Vagina (tissue), 2 donors: ENCODE data around the gene CHMP1A. TPM values are rescaled to one million over a fixed set of nuclear protein-coding genes. Genes with fewer than 3 reads are reported as not detected.
"Not testable (repeated sequence)": the region's sequence is repeated elsewhere in the genome, so short reads cannot be mapped to it uniquely, and the experiment has no call there.

Source experiments
- DNase-seq, 2 donors: peaks; one replicate each; pipeline ENCODE4 v3.0.0-alpha.2; 2017; ENCODE audit errors: extremely low spot score in 2 of 2
- H3K27ac ChIP-seq: fragments of 200-600 bp; sonication (generic); one replicate; pipeline ENCODE4 v1.5.1; 2019
- H3K27me3 ChIP-seq: fragments of 200-600 bp; sonication (generic); one replicate; pipeline ENCODE4 v1.5.1; 2019
- H3K36me3 ChIP-seq, 2 donors: fragments of 200-600 bp; sonication (generic); one replicate each; pipeline ENCODE4 v1.5.1; 2017 to 2019
- H3K4me1 ChIP-seq: fragments of 200-600 bp; sonication (generic); one replicate; pipeline ENCODE4 v1.5.1; 2019
- H3K4me3 ChIP-seq, 2 donors: fragments of 200-600 bp; sonication (generic); 1 replicate in 1 of 2; 2 replicates in 1 of 2; pipeline ENCODE4 v1.5.1; 2016 to 2019
- H3K9me3 ChIP-seq: fragments of 200-600 bp; sonication (generic); one replicate; pipeline ENCODE4 v1.5.1; 2019
- POLR2A ChIP-seq, 2 donors: fragments of 450-650 bp; IDR thresholded peaks; one replicate each; pipeline ENCODE4 v1.6.1; 2017; ENCODE audit warnings: antibody characterized with exemption in 2 of 2, mild to moderate bottlenecking in 2 of 2, moderate library complexity in 2 of 2
- POLR2AphosphoS5 ChIP-seq, 2 donors: sonication (generic); formaldehyde crosslinking; IDR thresholded peaks; one replicate each; pipeline ENCODE4 v1.9.0; 2017; ENCODE audit warnings: antibody characterized with exemption in 2 of 2, mild to moderate bottlenecking in 2 of 2, low read depth in 1 of 2; ENCODE audit not compliant: insufficient read depth in 1 of 2
- intact Hi-C: fragments of 100-400 bp; cut with DNase I; formaldehyde crosslinking; loops from one replicate; pipeline ENCODE4 v1.15.1; 2023
- total RNA-seq: library from RNA; depleted of rRNA; stranded (reverse); fragments of >200 nt; gene quantifications from one replicate; pipeline ENCODE4 v1.2.3, GENCODE V29; 2016
- TF ChIP-seq, protein P1 (sequence below), 3 experiments: fragments of 450-650 bp in 2 of 3; fragments of 200-600 bp in 1 of 3; sonication (generic) in 1 of 3; IDR thresholded peaks; one replicate each; pipeline ENCODE4 v1.5.1; 2017 to 2019; ENCODE audit warnings: antibody characterized with exemption in 3 of 3, mild to moderate bottlenecking in 2 of 3, moderate library complexity in 2 of 3

CHMP1A gene
- total RNA-seq, 1 donor from 2014 or later = 117 TPM

GRCh38 chr16:89670496-89671431 lies 13.3 kb upstream of the CHMP1A start:
- peaks cover 4% of the 10 kb centered on the region for H3K4me1 ChIP-seq
- H3K36me3 ChIP-seq = no peaks in the 10 kb centered on the region
- TF ChIP-seq POLR2A (IDR thresholded peaks at IDR 0.05) = no peak
- no peak for TF ChIP-seq POLR2AphosphoS5 (IDR thresholded peaks at IDR 0.05; ENCODE audit: insufficient read depth in 1 of 2, low read depth in 1 of 2)
- intact Hi-C loops = no loop called here
- no peak for DNase-seq
- H3K9me3 ChIP-seq = no peaks in the 10 kb centered on the region
- no peak overlapping the region for H3K27ac ChIP-seq
- no peaks in the 10 kb centered on the region for H3K27me3 ChIP-seq
- H3K4me3 ChIP-seq = no peak overlapping the region

DNA sequence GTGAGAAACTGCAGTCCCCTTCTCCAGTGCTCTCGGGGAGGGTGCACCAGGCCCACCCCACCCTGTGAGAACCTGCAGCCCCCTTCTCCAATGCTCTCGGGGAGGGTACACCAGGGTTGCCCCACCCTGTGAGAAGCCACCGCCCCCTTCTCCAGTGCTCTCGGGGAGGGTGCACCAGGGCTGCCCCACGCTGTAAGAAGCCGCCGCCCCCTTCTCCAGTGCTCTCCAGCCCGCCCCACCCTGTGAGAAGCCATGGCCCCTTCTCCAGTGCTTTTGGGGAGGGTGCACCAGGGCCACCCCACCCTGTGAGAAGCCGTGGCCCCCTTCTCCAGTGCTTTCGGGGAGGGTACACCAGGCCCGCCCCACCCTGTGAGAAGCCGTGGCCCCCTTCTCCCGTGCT lies 12.2 kb upstream of the CHMP1A start:
- Histone ChIP-seq H3K27me3 (no peaks in the 10 kb centered on the region), H3K4me3 (no peak overlapping the region), H3K36me3 (no peaks in the 10 kb centered on the region), H3K27ac (no peak overlapping the region), H3K4me1 (peaks cover 4% of the 10 kb centered on the region), H3K9me3 (no peaks in the 10 kb centered on the region)
- DNase-seq = no peak
- intact Hi-C loops = no loop called here
- TF ChIP-seq POLR2A (IDR thresholded peaks at IDR 0.05) (no peak), POLR2AphosphoS5 (IDR thresholded peaks at IDR 0.05; ENCODE audit: insufficient read depth in 1 of 2, low read depth in 1 of 2) (no peak)
- TF ChIP-seq, protein P1, sequence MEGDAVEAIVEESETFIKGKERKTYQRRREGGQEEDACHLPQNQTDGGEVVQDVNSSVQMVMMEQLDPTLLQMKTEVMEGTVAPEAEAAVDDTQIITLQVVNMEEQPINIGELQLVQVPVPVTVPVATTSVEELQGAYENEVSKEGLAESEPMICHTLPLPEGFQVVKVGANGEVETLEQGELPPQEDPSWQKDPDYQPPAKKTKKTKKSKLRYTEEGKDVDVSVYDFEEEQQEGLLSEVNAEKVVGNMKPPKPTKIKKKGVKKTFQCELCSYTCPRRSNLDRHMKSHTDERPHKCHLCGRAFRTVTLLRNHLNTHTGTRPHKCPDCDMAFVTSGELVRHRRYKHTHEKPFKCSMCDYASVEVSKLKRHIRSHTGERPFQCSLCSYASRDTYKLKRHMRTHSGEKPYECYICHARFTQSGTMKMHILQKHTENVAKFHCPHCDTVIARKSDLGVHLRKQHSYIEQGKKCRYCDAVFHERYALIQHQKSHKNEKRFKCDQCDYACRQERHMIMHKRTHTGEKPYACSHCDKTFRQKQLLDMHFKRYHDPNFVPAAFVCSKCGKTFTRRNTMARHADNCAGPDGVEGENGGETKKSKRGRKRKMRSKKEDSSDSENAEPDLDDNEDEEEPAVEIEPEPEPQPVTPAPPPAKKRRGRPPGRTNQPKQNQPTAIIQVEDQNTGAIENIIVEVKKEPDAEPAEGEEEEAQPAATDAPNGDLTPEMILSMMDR (IDR thresholded peaks at IDR 0.05) = no peak

DNA sequence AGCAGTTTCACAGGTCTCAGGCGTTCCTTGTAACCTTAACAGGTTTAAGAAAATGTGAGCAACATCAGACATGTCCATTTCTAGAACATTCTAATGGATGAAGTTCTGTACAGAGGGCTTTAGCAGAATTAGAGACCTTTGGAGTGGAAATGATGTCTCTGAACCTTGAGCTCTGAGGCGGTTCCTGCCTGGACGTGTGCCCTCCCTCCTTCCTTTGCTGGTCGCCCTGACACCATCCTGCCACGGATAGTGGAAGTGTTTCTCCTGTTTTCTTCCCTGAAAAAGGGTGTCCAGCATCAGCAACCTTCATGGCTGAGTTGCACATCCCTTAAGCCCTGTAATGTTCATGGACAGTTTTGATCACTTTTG lies 11.3 kb upstream of the CHMP1A start:
- DNase-seq = no peak
- intact Hi-C loops = no loop called here
- no peaks in the 10 kb centered on the region for H3K36me3 ChIP-seq
- H3K4me1 ChIP-seq = peaks cover 4% of the 10 kb centered on the region
- H3K27me3 ChIP-seq = no peaks in the 10 kb centered on the region
- no peak overlapping the region for H3K27ac ChIP-seq
- no peak for TF ChIP-seq POLR2A (IDR thresholded peaks at IDR 0.05)
- TF ChIP-seq, protein P1 (IDR thresholded peaks at IDR 0.05) = no peak
- no peak for TF ChIP-seq POLR2AphosphoS5 (IDR thresholded peaks at IDR 0.05; ENCODE audit: insufficient read depth in 1 of 2, low read depth in 1 of 2)
- no peak overlapping the region for H3K4me3 ChIP-seq
- no peaks in the 10 kb centered on the region for H3K9me3 ChIP-seq

DNA sequence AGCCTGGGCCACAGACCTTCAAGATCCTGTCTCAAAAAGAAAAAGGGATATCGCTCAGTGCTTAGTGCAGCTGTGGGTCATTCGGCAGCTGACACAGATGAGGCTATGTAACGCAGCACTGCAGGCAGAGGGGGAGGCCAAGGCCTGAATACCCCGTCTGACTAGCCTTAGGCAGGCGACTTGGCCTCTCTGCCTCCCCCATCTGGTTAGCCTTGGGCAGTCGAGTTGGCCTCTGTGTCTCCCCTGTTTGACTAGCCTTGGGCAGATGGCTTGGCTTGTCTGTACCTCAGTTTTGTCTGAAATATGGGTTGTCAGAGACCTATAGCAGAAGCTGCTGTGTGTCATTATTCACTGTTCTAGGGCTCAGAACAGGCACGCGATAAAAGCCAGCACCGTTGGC lies 10.1 kb upstream of the CHMP1A start:
- no peak for DNase-seq

DNA sequence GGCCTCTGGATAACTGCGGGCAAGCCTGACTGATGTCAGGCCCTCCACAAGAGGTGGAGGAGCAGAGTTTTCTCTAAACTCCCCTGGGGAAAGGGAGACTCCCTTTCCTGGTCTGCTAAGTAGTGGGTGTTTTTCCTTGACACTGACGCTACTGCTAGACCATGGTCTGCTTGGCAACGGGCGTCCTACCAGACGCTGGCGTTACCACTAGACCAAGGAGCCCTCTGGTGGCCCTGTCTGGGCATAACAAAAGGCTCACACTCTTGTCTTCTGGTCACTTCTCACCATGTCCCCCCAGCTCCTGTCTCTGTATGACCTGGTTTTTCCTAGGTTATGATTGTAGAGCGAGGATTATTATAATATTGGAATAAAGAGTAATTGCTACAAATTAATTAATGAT lies 9.5 kb upstream of the CHMP1A start:
- DNase-seq, H3K4me3 ChIP-seq, H3K27me3 ChIP-seq, intact Hi-C loops, H3K27ac ChIP-seq, H3K4me1 ChIP-seq, H3K9me3 ChIP-seq: not testable (repeated sequence)
- peaks cover 0 to 13% of the 10 kb centered on the region in 2 donors for H3K36me3 ChIP-seq

More for the DNA sequence above, 10.1 kb upstream of the CHMP1A start:
- no peaks in the 10 kb centered on the region for H3K9me3 ChIP-seq
- H3K4me3 ChIP-seq = no peak overlapping the region
- peaks cover 0 to 10% of the 10 kb centered on the region in 2 donors for H3K36me3 ChIP-seq
- no peaks in the 10 kb centered on the region for H3K27me3 ChIP-seq
- peaks cover 4% of the 10 kb centered on the region for H3K4me1 ChIP-seq
- intact Hi-C loops = no loop called here
- H3K27ac ChIP-seq = no peak overlapping the region
- TF ChIP-seq POLR2A (IDR thresholded peaks at IDR 0.05) = no peak
- TF ChIP-seq POLR2AphosphoS5 (IDR thresholded peaks at IDR 0.05; ENCODE audit: insufficient read depth in 1 of 2, low read depth in 1 of 2) = no peak
- TF ChIP-seq, protein P1 (IDR thresholded peaks at IDR 0.05) = no peak

DNA sequence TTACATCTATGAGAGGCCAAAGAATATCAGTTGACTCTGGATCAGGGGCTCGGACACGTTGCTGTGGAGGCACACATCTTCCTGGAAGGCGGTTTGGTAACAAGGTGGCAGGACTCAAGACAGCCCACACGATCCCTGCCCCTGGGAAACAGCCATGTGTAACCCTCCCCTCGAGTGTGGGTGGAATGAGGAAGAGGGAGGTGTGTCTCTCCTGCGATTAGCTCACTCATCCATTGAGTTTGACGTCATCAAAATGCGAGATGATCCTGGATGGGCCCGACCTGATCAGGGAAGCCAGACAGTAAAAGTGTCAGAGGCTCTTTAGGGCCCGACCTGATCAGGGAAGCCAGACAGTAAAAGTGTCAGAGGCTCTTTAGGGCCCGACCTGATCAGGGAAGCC lies 6.7 kb upstream of the CHMP1A start:
- peaks cover 0 to 17% of the 10 kb centered on the region in 2 donors for H3K36me3 ChIP-seq
- H3K9me3 ChIP-seq, H3K4me3 ChIP-seq, H3K27ac ChIP-seq, H3K4me1 ChIP-seq, intact Hi-C loops, DNase-seq, H3K27me3 ChIP-seq: not testable (repeated sequence)
